ENCODE measurements around the gene ABRACL.

DNA sequence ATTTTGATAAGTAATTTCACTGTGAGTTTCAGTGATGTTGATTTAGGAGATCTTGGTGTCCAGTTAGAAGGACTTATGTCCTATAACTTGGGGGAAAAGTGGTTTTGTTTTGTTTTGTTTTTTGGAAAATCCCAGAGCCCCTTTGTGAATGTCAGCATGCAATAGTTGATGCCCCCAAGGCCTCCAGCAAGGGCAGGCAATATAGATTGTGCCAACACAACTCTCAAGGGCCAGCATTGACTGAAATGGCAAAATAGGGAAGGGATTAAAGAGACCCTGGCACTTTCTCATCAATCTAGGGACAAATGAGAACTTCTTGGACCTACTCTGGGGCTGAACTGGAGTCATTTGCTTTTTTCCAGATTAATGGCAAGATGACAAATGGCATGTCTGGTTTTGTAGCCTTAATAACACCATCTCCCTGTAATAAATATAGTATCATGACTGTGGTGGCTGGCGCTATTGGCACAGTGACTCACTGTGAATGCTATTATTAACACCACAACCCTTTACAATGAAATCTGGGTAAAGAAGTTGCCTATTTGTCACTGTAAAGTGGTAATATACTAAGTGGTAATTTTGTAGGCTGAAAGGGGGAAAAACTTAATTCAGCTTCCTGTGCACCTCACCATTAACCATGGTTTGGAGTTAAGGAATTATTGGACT lies 51.8 kb downstream of the ABRACL start:
- TF ChIP-seq, protein P1, sequence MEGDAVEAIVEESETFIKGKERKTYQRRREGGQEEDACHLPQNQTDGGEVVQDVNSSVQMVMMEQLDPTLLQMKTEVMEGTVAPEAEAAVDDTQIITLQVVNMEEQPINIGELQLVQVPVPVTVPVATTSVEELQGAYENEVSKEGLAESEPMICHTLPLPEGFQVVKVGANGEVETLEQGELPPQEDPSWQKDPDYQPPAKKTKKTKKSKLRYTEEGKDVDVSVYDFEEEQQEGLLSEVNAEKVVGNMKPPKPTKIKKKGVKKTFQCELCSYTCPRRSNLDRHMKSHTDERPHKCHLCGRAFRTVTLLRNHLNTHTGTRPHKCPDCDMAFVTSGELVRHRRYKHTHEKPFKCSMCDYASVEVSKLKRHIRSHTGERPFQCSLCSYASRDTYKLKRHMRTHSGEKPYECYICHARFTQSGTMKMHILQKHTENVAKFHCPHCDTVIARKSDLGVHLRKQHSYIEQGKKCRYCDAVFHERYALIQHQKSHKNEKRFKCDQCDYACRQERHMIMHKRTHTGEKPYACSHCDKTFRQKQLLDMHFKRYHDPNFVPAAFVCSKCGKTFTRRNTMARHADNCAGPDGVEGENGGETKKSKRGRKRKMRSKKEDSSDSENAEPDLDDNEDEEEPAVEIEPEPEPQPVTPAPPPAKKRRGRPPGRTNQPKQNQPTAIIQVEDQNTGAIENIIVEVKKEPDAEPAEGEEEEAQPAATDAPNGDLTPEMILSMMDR (IDR thresholded peaks at IDR 0.05): no peak
- TF ChIP-seq POLR2A (IDR thresholded peaks at IDR 0.05): no peak
- TF ChIP-seq EP300 (IDR thresholded peaks at IDR 0.05): no peak

All from ovary (tissue), 3 donors.